ENCODE results near the gene AGO3.

GRCh38 chr1:35894656-35895055, 36.2 kb upstream of the AGO3 start:
- TF ChIP-seq CTCF (conservative IDR thresholded peaks at IDR 0.05; ENCODE audit: low read length), result no peak
- TF ChIP-seq EZH2phosphoT487 (IDR thresholded peaks at IDR 0.05; ENCODE audit: borderline replicate concordance, low read depth, low read length), result no peak
